ENCODE measurements around the gene RERE. TPM values are rescaled to one million over a fixed set of nuclear protein-coding genes. Genes with fewer than 3 reads are reported as not detected.
"Not testable (repeated sequence)": the region's sequence is repeated elsewhere in the genome, so short reads cannot be mapped to it uniquely, and the experiment has no call there.

The RERE gene
- total RNA-seq, 1 donor from 2014 or later, result 1,626 TPM

DNA sequence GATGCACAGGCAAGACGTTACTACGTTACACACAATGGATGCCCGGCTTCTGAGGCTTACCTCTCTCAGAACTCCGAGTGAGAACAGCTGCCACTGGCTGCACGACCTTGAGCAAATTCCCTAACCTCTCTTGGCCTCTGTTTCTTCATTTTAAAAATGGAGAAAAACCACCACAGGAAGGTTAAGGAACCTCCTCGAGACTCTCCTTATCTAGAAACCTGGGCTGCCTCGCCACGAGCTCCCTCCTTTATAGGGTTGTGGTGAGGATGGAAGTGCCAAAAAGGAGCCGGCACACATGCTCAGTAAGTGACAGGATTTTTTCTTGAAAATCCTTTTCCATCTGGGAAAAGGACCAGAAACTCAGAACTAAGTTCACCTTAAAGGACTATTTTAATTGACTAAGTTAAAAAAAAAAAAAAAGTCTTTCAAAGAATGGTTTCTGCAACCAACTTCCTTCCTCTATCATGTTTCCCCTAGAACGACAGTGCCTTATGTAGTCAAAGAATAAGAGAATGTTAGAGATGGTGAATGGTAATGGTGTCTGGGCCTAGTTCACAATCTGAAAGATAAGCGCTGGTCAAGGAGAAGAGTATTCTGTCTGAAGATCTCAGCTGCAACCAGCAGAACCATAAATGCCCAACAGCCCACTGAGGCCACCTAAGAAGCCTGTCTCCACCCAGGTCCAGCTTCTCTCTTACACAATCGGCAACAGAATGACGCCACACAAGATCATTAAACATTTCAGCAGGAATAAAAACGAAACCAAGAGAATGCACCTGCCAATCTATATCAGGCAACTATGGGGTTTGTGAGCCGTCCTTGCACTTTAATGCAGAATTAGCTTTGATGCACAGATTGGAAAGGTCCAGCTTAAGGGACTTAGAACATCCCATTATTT, 434.6 kb downstream of the RERE start:
- FAIRE-seq (no peak), DNase-seq (ENCODE audit: low spot score in 2 of 2) (no peak)

DNA sequence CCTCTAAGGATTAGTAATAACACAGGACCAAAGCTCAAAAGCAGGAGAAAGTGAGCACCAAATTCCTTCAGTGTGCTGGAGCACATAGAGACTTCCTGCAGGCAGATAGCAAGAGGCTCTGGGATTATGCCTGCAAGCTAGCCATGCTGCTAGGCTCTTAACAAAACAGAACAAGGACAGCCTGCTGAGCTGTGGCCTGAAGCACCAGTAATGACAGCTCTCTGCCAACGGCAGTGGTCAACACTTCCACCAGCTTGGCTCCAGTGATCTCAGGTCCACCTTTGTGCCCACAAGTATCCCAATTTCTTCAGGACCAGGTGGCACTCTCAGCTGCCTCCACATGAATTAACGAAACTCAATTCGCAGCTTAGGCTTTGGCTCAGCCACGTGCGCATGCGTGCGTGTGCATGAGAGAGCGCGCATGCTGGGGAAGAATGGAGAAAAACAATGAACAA, 435.4 kb downstream of the RERE start:
- no peak for FAIRE-seq
- DNase-seq (ENCODE audit: low spot score in 2 of 2), result no peak

DNA sequence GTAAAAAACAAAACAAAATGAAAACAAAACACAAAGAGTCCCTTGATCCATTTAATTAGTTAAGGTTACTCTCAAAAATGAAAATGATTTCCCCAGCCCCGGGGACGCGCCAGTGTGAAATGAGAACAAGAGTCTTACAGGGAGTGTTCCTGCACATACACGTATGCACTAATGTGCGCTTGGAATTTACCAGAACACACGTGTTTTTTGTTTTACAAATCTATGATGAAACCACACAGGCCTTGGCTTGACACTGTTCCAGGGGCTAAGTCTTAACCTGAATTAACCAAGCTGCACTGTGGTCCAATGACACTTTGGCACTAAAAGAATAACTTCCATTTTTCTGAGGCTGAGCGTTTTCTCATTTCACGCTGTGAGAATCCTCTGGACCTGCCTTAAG, 435.8 kb downstream of the RERE start:
- DNase-seq (ENCODE audit: low spot score in 2 of 2) (no peak), FAIRE-seq (no peak)

DNA sequence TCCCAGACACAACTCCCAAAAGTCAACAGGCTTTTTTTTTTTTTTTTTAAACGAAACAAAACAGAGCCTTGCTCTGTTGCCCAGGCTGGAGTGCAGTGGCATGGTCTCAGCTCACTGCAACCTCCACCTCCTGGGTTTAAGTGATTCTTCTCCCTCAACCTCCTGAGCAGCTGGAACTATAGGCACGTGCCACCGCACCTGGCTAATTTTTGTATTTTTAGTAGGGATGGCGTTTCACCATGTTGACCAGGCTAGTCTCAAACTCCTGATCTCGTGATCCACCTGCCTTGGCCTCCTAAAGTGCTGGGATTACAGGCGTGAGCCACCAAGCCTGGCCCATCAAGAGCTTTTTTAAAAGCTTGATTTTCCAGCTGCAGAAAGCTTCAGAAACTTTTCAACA, 437.1 kb downstream of the RERE start:
- FAIRE-seq; DNase-seq (ENCODE audit: low spot score in 2 of 2): not testable (repeated sequence)

DNA sequence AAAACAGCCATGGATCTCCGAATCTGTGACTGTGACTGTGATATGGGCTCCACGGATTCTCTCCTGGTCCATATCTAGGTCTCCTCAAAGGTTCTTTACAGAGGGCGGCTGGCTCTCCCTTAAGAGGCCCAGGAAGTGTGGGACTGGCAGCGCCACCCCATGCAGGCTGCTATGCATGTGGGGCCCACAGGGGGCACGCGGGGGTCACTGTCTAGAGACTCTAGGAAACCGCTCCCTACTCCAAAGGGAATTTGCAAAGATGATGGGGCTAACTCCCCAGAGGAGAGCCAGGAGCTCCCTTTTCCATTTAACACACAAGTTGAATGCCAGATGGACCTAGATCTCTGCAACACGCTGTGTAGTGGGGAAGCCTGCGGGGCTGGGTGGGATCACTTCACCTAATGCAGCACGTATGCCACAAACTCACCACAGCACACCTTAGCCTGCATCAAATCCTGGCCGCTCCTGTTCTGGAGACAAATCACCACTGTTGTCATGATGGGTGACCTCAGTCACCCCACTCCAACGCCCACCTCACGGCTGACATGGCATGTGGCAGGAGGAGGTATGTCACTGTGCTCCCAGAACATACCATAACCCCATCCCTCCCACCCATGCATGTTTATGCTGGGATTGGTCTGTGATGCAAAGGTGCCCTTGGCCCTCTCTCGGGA, 437.8 kb downstream of the RERE start:
- DNase-seq (ENCODE audit: low spot score in 2 of 2) (no peak), FAIRE-seq (no peak)

DNA sequence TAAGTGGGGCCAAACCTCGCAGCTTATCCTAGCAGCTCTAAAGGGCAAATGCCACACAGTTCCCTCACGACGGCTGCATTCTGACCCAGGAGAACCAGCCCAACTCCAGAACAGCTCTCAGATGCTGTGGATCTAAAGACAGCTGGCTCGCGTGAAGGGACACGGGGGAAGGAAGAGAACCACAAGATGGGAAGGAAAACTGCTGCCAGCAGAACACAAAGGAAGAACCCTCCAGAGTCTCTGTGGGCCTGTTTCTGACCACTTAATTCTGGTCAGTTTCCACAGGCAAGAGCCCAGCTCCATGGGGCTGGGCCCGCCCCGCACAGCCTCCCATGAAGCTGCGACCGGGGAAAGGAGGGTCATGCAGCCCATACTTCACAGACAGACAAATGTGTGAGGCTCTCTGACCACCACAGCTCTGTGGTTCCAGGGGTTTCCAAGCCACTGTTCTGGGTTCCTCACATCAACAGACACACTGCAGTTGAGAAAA, 438.4 kb downstream of the RERE start:
- no peak for DNase-seq (ENCODE audit: low spot score in 2 of 2)
- FAIRE-seq, result no peak

DNA sequence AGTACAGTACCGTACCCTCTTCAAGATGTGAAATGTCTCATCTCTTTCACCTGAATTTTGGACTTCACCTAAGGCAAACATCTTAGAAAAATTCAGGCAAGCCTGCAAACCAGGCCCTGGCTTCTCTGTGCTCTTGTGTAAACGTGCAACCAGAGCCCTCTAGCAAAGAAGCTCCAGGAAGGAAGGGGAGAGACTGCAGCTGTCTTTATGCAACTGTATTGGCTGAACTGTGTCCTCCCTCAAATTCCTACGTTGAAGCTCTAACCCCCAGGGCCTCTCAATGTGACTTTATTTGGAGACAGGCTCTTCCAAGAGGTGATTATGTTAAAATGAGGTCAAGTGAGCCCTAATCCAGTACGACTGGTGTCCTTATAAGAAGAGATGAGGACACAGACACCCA, 439.3 kb downstream of the RERE start:
- FAIRE-seq, result no peak
- DNase-seq (ENCODE audit: low spot score in 2 of 2), result no peak

DNA sequence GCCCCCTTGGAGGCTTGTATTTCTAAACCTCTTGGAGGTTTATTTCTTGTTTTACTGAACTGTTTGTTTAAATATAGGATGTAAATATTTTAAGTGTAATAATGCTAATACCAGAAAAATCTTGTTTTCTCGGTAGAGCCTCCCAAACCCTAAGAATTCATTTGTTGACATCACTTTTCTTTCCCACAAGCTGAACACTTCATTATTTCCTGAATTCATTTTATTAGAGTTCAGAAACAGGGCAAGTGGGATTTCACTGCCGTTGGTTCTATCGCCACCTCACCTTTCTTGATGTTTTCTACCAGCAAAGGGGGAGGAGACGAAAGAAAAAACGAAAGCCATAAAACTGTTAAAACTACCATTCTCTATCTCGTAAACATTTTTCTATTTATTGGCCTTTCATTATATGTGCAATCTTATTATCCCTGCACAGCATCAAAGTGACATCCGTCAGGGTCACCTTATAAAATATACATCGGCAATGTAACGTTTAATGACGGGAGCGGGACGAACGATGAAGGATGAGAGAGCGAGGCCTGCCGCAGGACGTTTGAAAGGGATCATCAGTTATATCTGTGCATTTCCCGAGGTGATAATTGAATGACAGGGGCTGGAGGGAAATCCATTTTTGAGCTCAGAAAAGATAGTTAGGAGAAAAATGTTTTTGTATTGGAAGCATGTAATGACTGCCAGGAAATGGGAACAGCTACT, 440.0 kb downstream of the RERE start:
- FAIRE-seq (no peak), DNase-seq (ENCODE audit: low spot score in 2 of 2) (no peak)

DNA sequence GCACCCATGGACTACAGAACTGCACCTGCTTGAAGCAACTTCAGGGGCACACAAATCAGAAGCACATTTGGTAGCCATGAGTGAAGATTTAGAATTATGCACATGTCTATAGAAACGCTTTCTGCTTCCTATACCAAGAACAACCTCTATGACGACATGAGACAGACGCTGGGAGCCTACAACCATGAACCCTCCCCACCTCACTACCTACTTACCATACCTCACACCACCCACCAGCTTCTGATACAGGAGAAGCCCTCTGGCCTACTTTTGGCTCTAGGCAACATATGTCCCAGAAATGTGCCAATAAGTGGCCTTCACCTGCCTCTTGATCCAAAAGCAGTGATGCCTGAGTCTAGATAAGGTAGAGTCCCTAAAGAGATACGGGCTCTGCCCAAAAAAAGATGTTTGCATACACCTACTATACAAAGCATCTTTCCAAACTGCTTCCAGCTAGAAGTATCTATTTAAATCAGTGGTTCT, 441.0 kb downstream of the RERE start:
- no peak for FAIRE-seq
- no peak for DNase-seq (ENCODE audit: low spot score in 2 of 2)

DNA sequence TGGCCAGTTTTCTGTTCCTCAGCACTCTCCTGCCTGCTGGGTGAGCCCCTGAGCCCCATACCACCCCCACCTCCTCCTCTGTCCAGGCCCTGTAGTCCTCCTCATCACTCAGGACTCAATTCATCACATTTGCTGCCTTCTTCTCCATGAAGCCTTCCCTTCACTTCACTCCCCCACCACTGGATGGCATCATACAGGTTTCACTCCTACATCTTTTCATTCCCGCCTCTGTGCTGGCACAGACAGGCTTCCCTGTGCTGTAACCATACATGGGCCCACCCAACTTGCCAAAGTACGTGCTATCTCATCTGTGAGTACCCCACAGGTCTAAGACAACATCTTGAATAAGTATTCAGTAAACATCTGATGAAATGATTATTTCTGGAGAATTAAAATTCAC, 442.6 kb downstream of the RERE start:
- FAIRE-seq (no peak), DNase-seq (ENCODE audit: low spot score in 2 of 2) (no peak)

DNA sequence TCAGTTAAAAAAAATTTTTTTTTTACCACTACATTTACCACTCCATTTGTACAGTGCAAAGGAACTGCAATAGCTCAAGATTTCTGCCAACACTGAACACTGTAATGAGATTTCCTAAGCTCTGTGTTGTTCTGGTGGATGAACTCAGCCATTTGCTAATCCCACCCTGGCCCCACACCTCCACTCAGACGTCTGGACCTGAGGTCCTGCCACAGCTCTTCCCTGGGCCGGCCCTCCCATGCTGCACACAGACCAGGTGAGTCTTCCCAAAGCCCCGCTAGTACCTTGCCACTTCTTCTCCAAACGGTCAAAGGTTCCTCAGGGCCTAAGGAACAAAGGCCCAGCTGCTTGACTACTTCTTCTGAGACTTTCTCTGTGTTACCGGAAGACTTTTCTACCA, 443.1 kb downstream of the RERE start:
- FAIRE-seq, result no peak
- no peak for DNase-seq (ENCODE audit: low spot score in 2 of 2)

DNA sequence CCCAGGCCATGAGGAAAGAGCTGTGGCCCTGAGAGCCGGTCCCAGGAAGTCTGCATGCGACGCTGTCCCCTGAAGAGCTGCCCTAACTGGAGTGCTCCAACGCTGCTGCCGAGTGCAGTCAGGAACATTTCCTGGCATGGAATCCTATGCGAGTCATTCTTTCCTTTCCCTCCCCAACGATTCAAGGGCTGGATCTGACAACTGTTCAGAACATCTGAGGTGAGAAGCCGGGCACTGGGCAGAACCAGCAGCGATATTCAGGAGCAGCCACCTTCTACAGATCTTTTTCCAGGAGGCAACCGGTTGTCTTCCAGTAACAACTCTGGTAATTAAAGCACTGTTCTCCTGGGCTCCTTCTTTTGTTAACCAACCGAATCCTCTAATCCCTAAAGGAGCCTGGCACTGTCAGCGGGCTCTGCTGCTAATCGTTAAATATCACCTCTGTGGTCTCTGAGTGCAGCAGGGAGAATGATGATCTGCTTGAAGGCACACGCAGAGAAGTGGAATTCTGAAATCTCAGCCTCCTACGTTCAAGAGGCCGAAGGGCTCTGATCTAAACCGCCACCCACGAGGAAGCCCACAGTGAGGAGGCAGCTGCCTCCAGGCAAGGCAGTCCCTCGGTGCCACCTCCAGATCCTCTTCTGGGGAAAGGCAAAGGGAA, 443.7 kb downstream of the RERE start:
- FAIRE-seq, result no peak
- DNase-seq (ENCODE audit: low spot score in 2 of 2), result no peak

DNA sequence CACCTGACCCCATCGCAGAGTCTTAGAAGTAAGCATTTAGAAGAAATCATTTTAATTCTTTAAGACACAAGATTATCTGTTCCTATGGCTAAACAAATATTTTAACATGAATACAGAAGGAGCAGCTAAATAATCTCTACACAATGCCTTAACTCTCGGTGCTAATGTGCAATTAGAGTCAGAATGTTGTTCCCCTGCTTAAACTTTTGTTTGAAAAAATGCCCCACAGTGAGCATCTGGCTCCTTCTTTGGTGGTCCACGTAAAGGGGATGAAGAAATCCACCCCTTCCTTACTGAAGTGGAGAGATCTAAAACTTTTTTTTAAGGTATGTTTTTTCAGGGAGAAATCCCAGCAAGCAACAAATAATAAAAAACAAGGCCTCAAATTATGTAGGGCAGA, 444.3 kb downstream of the RERE start:
- no peak for DNase-seq (ENCODE audit: low spot score in 2 of 2)
- no peak for FAIRE-seq

DNA sequence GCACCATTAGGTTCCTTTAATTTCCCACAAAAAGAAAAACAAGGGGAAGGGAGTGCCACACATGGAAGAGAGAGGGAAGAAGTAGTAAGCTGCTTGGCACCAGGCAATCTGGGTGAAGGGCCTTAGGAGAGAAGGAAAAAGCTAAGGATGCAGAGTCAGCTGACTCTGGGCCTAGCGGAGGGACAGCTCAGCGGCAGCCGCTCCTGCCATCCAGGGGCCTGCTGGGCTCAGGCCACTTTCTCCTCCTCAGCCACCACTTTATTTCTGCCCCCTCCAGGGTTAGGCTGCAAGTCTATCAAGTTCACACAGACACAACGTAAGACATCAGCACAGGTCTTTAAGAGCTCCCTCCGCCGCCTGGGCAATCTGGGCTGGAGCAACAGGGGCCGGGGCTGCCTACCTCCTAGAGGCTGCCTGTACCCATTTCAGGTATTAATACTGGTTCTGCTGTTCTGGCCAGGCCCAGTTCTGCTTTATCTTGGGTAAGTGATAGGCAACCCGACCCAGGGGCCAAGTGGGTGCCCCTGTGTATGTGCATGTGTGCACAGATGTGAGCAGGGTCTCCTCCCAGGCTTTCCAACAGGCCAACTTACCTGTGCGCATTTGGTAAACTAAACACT, 446.0 kb downstream of the RERE start:
- no peak for FAIRE-seq
- no peak for DNase-seq (ENCODE audit: low spot score in 2 of 2)

DNA sequence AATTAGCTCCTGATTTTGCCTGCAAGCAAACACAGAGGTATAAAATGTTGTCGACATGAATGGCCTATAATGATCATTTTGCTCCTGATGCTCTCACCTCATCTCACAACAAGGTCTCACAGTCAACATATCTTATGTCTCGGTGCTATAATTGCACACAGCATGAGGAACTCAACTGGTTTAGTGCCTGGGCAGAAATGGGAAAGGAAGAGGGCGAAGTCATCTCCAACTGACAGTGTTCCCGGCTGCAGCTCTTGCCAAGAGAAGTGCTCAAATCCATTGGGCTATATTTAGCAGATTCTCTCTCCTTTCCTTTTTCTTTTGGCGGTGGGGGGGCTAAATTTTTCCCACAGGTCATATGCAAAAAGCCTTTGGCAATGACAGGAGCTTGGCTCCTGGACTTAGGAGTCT, 446.5 kb downstream of the RERE start:
- DNase-seq (ENCODE audit: low spot score in 2 of 2), result no peak
- no peak for FAIRE-seq

DNA sequence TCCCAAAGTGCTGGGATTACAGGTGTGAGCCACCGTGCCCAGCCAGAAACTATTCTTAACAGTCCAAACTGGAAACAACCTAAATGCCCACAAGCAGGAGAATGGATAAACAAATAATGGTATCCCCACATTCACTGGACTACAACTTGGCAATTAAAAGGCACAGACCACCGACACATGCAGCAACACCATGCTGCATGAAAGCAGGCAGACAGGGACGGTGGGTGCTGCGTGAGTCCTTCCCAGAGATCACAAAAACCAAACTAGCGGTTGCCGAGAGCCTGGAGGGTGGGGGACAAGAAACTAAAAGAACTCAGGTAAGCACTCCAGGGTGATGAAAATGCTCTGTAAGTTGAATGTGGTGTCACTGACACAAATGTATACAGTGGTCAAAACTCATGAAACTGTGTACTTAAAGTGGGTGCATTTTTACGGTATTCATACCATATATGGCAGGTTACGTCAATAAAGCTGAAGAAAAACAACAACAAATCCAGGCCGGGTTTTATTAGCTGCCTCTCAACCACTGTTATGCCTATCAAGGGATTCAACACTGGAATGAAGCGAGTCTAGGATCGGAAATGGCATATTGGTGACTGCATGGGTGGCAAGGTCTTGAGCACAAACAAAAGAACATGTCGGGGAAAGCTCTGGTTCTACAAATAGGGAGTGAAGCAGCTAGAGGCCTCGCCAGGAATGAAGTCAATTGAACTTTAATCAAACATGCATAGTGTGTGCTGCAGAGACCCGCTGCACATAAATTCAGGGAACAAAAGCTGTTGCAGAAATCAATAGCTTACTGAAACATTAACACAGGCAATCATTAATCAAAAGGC, 447.2 kb downstream of the RERE start:
- no peak for FAIRE-seq
- DNase-seq (ENCODE audit: low spot score in 2 of 2), result no peak

DNA sequence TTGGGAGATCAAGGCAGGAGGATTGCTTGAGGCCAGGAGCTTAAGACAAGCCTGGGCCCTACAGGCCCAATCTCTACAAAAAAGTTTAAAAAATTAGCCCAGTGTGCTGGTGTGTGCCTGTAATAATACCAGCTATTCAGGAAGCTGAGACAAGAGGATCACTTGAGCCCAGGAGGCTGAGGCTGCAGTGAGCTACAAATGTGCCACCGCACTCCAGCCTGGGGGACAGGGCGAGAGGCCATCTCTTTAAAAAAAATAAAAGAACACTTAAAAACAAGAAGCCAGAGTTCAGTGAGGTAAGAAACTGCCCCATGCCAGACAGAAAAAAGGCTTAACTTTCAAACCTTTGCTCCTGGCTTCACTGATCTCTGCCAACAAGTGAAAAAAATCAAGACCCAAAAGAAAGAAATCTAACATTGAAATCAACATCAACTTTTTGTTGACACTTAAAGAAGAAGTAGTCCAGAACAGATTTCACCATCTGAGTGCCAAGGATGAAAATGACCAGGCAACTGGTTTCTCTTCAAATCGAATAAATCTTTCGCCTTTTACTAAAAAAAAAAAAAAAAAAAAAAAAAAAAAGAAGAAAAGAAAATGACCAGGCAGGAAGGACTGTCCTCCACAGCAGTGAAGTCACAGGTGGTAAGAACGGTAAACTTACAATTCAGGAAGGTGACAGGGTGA, 448.3 kb downstream of the RERE start:
- DNase-seq (ENCODE audit: low spot score in 2 of 2) (no peak), FAIRE-seq (no peak)

DNA sequence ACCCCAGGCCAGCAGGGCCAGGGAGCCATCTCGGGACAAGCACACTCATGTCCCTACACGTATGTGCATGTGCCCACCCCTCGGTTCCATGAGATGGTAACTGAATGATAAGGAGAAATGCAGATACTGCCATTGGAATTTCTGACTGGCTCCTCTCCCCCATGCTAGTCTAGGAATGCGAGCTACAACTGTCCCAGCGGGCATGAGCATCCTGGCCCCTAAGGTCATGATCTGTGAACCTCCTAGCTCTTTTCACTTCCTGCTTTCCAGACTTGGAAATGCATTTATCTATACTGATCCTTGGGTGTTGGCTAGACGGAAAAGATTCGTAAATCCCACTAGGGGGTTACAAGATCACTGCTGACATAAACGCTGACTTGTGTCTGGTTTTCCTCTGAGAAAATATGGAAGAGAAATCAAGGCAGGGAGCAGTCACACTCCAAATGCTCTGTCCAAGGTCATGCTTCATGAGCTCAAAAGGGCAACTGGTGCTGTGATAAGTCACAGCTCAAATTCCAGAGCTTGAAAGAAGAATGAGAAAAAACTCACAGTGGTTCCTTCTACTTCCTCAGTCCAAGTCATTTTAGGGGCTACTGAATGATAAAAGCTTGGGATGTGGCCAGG, 449.8 kb downstream of the RERE start:
- FAIRE-seq (no peak), DNase-seq (ENCODE audit: low spot score in 2 of 2) (no peak)
